H1 (cell line): ENCODE data around the gene SMYD3.
"Not testable (repeated sequence)": the region's sequence is repeated elsewhere in the genome, so short reads cannot be mapped to it uniquely, and the experiment has no call there.

Experiments used
- CHD1 ChIP-seq: IDR thresholded peaks from 2 replicates; pipeline ENCODE4 v1.6.1; 2012; ENCODE audit warnings: low read depth, low read length, improper control_type of control experiment
- CREB1 ChIP-seq: IDR thresholded peaks from 2 replicates; pipeline ENCODE4 v1.6.1; 2012; ENCODE audit warnings: inconsistent platforms
- EP300 ChIP-seq, 2 experiments: IDR thresholded peaks; 1 replicate in 1 of 2; 2 replicates in 1 of 2; pipeline ENCODE4 v1.6.1; 2011 to 2012; ENCODE audit warnings: low read depth in 2 of 2, low read length in 2 of 2, mild to moderate bottlenecking in 2 of 2, borderline replicate concordance in 1 of 2, inconsistent platforms in 1 of 2, moderate library complexity in 1 of 2
- JUN ChIP-seq: IDR thresholded peaks from 2 replicates; pipeline ENCODE4 v1.6.1; 2011; ENCODE audit warnings: low read depth, mild to moderate bottlenecking, improper control_type of control experiment, low read length
- POLR2A ChIP-seq, 2 experiments: IDR thresholded peaks; 1 replicate in 1 of 2; 2 replicates in 1 of 2; pipeline ENCODE4 v1.6.1; 2011; ENCODE audit warnings: low read depth in 2 of 2, low read length in 2 of 2, mild to moderate bottlenecking in 2 of 2; ENCODE audit errors: control extremely low read depth in 1 of 2
- POLR2AphosphoS5 ChIP-seq: IDR thresholded peaks from 2 replicates; pipeline ENCODE4 v1.6.1; 2011; ENCODE audit warnings: low read depth, low read length
- RFX5 ChIP-seq: IDR thresholded peaks from 2 replicates; pipeline ENCODE4 v1.6.1; 2011; ENCODE audit warnings: low read depth, low read length, improper control_type of control experiment, borderline replicate concordance
- SP1 ChIP-seq: IDR thresholded peaks from 2 replicates; pipeline ENCODE4 v1.6.1; 2011; ENCODE audit warnings: low read depth, low read length
- SRF ChIP-seq: IDR thresholded peaks from 2 replicates; pipeline ENCODE4 v1.6.1; 2011; ENCODE audit warnings: mild to moderate bottlenecking, low read depth, low read length, moderate library complexity
- YY1 ChIP-seq: IDR thresholded peaks from 2 replicates; pipeline ENCODE4 v1.6.1; 2011; ENCODE audit warnings: low read depth, mild to moderate bottlenecking, low read length
- TF ChIP-seq, protein P1 (sequence below), 3 experiments: IDR thresholded peaks; 1 replicate in 2 of 3; 2 replicates in 1 of 3; pipeline versions ENCODE4 v1.5.1 to v1.6.1; 2011; ENCODE audit warnings: low read length in 3 of 3, mild to moderate bottlenecking in 3 of 3, inconsistent platforms in 2 of 3, low read depth in 1 of 3, moderate library complexity in 1 of 3; ENCODE audit not compliant: insufficient read depth in 1 of 3; ENCODE audit errors: control extremely low read depth in 1 of 3

DNA sequence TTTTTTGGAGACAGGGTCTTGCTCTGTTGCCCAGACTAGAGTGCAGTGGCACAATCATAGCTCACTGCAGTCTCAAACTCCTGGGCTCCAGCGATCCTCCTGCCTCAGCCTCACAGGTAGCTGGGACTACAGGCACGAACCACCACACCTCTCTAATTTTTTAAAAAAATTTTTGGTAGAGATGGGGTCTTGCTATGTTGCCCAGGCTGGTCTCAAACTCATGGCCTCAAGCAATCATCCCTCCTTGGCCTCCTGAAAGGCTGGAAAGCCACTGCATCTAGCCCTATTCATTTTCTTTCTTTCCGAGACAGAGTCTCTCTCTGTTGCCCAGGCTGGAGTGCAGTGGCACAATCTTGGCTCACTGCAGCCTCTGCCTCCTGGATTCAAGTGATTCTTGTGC is 793.1 kb downstream of the SMYD3 start:
- TF ChIP-seq POLR2AphosphoS5; SRF; SP1; POLR2A (IDR thresholded peaks at IDR 0.05; ENCODE audit: control extremely low read depth in 1 of 2, low read depth in 2 of 2, low read length in 2 of 2); JUN; EP300 (IDR thresholded peaks at IDR 0.05; ENCODE audit: borderline replicate concordance in 1 of 2, low read depth in 2 of 2, low read length in 2 of 2); CREB1; RFX5; YY1; CHD1: not testable (repeated sequence)
- TF ChIP-seq, protein P1, sequence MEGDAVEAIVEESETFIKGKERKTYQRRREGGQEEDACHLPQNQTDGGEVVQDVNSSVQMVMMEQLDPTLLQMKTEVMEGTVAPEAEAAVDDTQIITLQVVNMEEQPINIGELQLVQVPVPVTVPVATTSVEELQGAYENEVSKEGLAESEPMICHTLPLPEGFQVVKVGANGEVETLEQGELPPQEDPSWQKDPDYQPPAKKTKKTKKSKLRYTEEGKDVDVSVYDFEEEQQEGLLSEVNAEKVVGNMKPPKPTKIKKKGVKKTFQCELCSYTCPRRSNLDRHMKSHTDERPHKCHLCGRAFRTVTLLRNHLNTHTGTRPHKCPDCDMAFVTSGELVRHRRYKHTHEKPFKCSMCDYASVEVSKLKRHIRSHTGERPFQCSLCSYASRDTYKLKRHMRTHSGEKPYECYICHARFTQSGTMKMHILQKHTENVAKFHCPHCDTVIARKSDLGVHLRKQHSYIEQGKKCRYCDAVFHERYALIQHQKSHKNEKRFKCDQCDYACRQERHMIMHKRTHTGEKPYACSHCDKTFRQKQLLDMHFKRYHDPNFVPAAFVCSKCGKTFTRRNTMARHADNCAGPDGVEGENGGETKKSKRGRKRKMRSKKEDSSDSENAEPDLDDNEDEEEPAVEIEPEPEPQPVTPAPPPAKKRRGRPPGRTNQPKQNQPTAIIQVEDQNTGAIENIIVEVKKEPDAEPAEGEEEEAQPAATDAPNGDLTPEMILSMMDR (IDR thresholded peaks at IDR 0.05; ENCODE audit: control extremely low read depth in 1 of 3, insufficient read depth in 1 of 3, low read depth in 1 of 3, low read length in 3 of 3): not testable (repeated sequence)
